Fibroblast of pulmonary artery (primary cell): ENCODE data around the gene CDK17.

ENCODE experiments used
- DNase-seq: peaks from one replicate; pipeline ENCODE4 v3.0.0-alpha.2; 2010; ENCODE audit warnings: low read depth
- H3K4me3 ChIP-seq: replicated peaks from 2 replicates; pipeline ENCODE4 v1.5.1; 2011; ENCODE audit warnings: low read depth, mild to moderate bottlenecking, control low read depth, low read length, moderate library complexity
- TF ChIP-seq, protein P1 (sequence below): IDR thresholded peaks from 2 replicates; pipeline ENCODE4 v1.5.1; 2011; ENCODE audit warnings: mild to moderate bottlenecking, control low read depth, low read length, inconsistent platforms; ENCODE audit errors: missing control alignments

CDK17 gene

DNA sequence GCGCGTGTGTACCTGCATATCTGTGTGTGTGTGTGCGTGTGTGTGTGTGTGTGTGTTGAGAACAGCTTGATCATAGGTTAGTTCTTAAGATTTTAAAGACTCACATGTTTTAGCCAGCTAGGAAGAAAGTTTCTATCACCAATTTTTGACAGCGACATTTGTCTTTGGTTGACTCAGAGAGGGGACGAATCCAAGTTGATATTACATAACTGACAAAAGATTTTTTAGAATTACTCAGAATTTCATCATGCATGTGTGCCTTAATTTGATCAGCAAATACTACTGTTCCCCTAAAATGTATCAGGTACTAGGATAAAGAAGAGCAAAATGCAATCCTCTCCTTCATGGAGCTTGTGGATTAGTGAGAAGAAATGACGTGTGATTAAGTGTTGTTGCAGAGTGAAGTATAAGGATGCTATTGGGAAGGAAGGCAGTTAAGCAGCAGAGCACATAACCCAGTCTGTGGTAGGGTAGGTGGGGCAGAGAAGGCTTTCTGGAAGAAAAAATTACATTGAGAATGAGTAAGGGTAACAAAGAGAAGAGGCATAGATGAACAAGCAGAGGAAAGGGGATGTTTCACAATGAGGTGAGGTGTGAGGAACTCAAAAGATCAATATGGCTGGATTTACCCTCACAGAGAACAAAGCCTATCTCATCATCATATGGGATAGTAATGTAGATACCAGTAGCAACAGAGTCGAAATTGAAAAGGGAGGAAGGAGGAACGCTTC, 128.6 kb downstream of the CDK17 start:
- TF ChIP-seq, protein P1, sequence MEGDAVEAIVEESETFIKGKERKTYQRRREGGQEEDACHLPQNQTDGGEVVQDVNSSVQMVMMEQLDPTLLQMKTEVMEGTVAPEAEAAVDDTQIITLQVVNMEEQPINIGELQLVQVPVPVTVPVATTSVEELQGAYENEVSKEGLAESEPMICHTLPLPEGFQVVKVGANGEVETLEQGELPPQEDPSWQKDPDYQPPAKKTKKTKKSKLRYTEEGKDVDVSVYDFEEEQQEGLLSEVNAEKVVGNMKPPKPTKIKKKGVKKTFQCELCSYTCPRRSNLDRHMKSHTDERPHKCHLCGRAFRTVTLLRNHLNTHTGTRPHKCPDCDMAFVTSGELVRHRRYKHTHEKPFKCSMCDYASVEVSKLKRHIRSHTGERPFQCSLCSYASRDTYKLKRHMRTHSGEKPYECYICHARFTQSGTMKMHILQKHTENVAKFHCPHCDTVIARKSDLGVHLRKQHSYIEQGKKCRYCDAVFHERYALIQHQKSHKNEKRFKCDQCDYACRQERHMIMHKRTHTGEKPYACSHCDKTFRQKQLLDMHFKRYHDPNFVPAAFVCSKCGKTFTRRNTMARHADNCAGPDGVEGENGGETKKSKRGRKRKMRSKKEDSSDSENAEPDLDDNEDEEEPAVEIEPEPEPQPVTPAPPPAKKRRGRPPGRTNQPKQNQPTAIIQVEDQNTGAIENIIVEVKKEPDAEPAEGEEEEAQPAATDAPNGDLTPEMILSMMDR, result no peak
- DNase-seq, result peak; percentile 35
- no peak overlapping the region for H3K4me3 ChIP-seq

DNA sequence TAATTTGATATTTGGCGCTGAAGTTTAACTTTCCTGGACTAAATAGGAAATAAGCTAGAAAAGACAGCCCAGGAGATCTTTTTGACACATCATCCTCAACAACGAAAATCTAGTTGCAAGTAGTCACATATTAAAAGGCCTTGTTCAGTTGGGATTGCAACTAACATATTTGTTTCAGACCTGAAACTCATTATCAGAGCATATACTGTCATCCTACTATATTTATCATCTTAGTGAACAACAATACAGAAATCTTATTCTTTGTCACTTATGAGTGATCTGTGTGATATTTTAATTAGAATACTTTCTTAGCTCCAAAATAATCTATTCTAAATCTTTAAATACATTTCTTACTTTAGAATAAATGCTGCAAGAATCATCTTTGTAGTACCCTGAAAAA, 134.0 kb downstream of the CDK17 start:
- TF ChIP-seq, protein P1, result no peak
- H3K4me3 ChIP-seq, result no peak overlapping the region
- DNase-seq, result no peak

DNA sequence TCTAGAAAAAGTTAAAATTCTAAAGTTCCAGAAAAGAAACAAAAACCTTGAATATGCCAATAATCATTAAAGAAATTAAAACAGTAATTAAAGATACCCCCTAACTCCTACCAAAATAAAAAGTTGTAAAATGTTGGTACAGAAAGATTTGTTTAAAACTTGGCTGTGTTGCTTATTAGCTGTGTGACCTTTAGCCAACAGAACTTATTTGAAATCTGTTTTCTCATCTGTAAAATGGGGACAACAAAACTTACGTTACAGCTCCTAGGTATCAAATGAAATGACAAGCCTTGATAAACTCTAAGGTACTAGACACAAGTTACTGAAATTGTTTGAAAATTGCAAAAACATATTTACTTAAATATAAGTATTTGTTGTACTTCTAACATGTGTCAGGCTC, 134.4 kb downstream of the CDK17 start:
- TF ChIP-seq, protein P1, result no peak
- DNase-seq, result no peak
- no peak overlapping the region for H3K4me3 ChIP-seq

DNA sequence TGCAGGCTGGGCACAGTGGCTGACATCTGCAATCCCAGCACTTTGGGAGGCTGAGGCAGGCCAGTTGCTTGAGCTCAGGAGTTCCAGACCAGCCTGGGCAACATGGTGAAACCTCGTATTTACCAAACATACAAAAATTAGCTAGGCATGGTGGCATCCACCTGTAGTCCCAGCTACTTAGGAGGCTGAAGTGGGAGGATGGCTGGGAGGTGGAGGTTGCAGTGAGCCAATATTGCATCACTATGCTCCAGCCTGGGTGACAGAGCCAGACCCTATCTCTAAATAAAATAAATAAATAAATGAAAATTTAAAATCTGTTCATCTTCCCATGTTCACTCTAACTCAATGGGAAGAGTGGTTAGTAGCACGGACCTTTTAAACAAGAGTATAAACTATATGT, 134.8 kb downstream of the CDK17 start:
- TF ChIP-seq, protein P1, result no peak

DNA sequence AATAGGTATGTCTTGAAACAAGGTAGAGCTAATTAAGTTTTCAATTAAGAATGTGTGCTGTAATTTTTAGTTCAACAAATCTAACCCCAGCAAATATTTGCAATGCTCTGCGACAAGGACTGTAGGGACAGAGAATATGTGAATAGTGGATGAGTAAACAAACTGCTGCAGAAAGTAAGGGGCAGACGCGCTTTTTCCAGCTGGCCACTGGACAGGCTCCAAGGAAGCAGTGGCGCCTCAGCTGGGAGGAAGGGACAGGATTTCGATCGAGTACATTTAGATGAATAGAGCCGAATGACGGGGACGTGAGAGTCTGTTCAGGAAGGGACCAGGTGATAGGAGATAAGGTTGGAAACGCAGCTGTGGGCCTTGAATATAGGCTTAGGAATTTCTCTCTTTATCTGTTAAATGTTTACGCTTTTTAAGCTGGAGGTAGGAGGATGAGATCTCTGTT, 136.8 kb downstream of the CDK17 start:
- H3K4me3 ChIP-seq, result no peak overlapping the region
- peak; percentile 65 for DNase-seq
- TF ChIP-seq, protein P1, result no peak

More for the DNA sequence above, 134.8 kb downstream of the CDK17 start:
- no peak overlapping the region for H3K4me3 ChIP-seq
- no peak for DNase-seq

- TF ChIP-seq, protein P1, result no peak
- no peak for DNase-seq
- no peak overlapping the region for H3K4me3 ChIP-seq
These were observed 138.7 kb downstream of the CDK17 start for GRCh38 chr12:96261557-96261956.

- TF ChIP-seq, protein P1, result no peak
- H3K4me3 ChIP-seq, result no peak overlapping the region
- no peak for DNase-seq
These were observed 139.6 kb downstream of the CDK17 start for GRCh38 chr12:96260644-96261043.
